Neural cell (in vitro differentiated cells): ENCODE data around the gene FEZF2. TPM values are rescaled to one million over a fixed set of nuclear protein-coding genes. Genes with fewer than 3 reads are reported as not detected.

ENCODE experiments used
- H2AFZ ChIP-seq: fragments of 200-600, 300-800 bp; sonication (generic), shearing (Covaris generic); 2 replicates; pipeline ENCODE4 v1.6.0; 2014; ENCODE audit warnings: low read depth, mild to moderate bottlenecking, antibody characterized with exemption, low read length, moderate library complexity
- H3F3A ChIP-seq: fragments of 200-600 bp; shearing (Covaris generic); 2 replicates; pipeline ENCODE4 v1.6.1; 2016; ENCODE audit warnings: mild to moderate bottlenecking, moderate library complexity, mixed read lengths, antibody characterized with exemption, low read length; ENCODE audit not compliant: insufficient read depth, poor library complexity, severe bottlenecking
- H3K27ac ChIP-seq: fragments of 200-600, 300-800 bp; sonication (generic), shearing (Covaris generic); 2 replicates; pipeline ENCODE4 v1.5.1; 2014; ENCODE audit warnings: mild to moderate bottlenecking, low read length, moderate library complexity
- H3K27me3 ChIP-seq: fragments of 300-800, 200-600 bp; sonication (generic), shearing (Covaris generic); 2 replicates; pipeline ENCODE4 v1.6.0; 2014; ENCODE audit warnings: mild to moderate bottlenecking, low read depth, low read length, moderate library complexity; ENCODE audit not compliant: insufficient read depth
- H3K36me3 ChIP-seq: fragments of 300-800, 200-600 bp; sonication (generic), shearing (Covaris generic); 2 replicates; pipeline ENCODE4 v1.5.1; 2014; ENCODE audit warnings: mild to moderate bottlenecking, antibody characterized with exemption, low read length, moderate library complexity; ENCODE audit not compliant: insufficient read depth
- H3K4me2 ChIP-seq: fragments of 300-800, 200-600 bp; sonication (generic), shearing (Covaris generic); 2 replicates; pipeline ENCODE4 v1.6.0; 2014; ENCODE audit warnings: mild to moderate bottlenecking, low read length
- H3K4me3 ChIP-seq: fragments of 300-800, 200-600 bp; sonication (generic), shearing (Covaris generic); 2 replicates; pipeline ENCODE4 v1.5.1; 2014; ENCODE audit warnings: mild to moderate bottlenecking, low read length, moderate library complexity
- H3K79me2 ChIP-seq: fragments of 200-600 bp; shearing (Covaris generic); replicated peaks from 2 replicates; pipeline ENCODE4 v1.6.0; 2014; ENCODE audit warnings: mild to moderate bottlenecking, low read length, moderate library complexity; ENCODE audit not compliant: insufficient read depth
- H3K9ac ChIP-seq: fragments of 300-800, 200-600 bp; sonication (generic), shearing (Covaris generic); 2 replicates; pipeline ENCODE4 v1.6.1; 2016; ENCODE audit warnings: mild to moderate bottlenecking, low read length, mixed read lengths
- H3K9me2 ChIP-seq: fragments of 200-600 bp; shearing (Covaris generic); 2 replicates; pipeline ENCODE4 v1.6.1; 2016; ENCODE audit warnings: mild to moderate bottlenecking, low read length, mixed read lengths; ENCODE audit not compliant: insufficient read depth
- H3K9me3 ChIP-seq: fragments of 200-600, 300-800 bp; sonication (generic), shearing (Covaris generic); 2 replicates; pipeline ENCODE4 v1.6.1; 2016; ENCODE audit warnings: mild to moderate bottlenecking, mixed run types, low read length, moderate library complexity, mixed read lengths
- H4K20me1 ChIP-seq: fragments of 200-600 bp; shearing (Covaris generic); 2 replicates; pipeline ENCODE4 v1.6.1; 2016; ENCODE audit warnings: mild to moderate bottlenecking, mixed run types; ENCODE audit not compliant: insufficient read depth
- EP300 ChIP-seq: fragments of 450-650 bp; conservative IDR thresholded peaks from 2 replicates; pipeline ENCODE4 v1.6.1; 2014; ENCODE audit warnings: antibody characterized with exemption, mild to moderate bottlenecking, moderate library complexity; ENCODE audit not compliant: poor library complexity, severe bottlenecking
- EZH2 ChIP-seq: fragments of 200-600, 300-800 bp; shearing (Covaris generic), sonication (generic); IDR thresholded peaks from 2 replicates; pipeline ENCODE4 v1.6.1; 2014; ENCODE audit warnings: antibody characterized with exemption, low read length, borderline replicate concordance, mild to moderate bottlenecking; ENCODE audit not compliant: insufficient read depth, poor library complexity, severe bottlenecking
- MXI1 ChIP-seq: fragments of 450-650 bp; conservative IDR thresholded peaks from 2 replicates; pipeline ENCODE4 v1.6.1; 2014; ENCODE audit warnings: antibody characterized with exemption, mild to moderate bottlenecking; ENCODE audit not compliant: poor library complexity, severe bottlenecking
- POLR2AphosphoS5 ChIP-seq: IDR thresholded peaks from 2 replicates; pipeline ENCODE4 v1.6.1; 2012
- RAD21 ChIP-seq: fragments of 450-650 bp; conservative IDR thresholded peaks from 2 replicates; pipeline ENCODE4 v1.6.1; 2014; ENCODE audit warnings: antibody characterized with exemption, mild to moderate bottlenecking, moderate library complexity
- SMC3 ChIP-seq: fragments of 450-650 bp; conservative IDR thresholded peaks from 2 replicates; pipeline ENCODE4 v1.6.1; 2014; ENCODE audit warnings: antibody characterized with exemption, mild to moderate bottlenecking, moderate library complexity; ENCODE audit not compliant: poor library complexity
- TAF1 ChIP-seq: IDR thresholded peaks from 2 replicates; pipeline ENCODE4 v1.6.1; 2012; ENCODE audit warnings: low read depth
- polyA plus RNA-seq: library from polyadenylated mRNA; depleted of rRNA; stranded (reverse); fragments of >200 nt; gene quantifications from 2 replicates; pipeline ENCODE4 v1.2.3, GENCODE V29; 2014
- TF ChIP-seq, protein P1 (sequence below): IDR thresholded peaks from 2 replicates; pipeline ENCODE4 v1.6.1; 2012; ENCODE audit warnings: borderline replicate concordance
- TF ChIP-seq, protein P2 (sequence below): fragments of 450-650 bp; IDR thresholded peaks from 2 replicates; pipeline ENCODE4 v1.5.1; 2014; ENCODE audit warnings: antibody characterized with exemption, mild to moderate bottlenecking, moderate library complexity; ENCODE audit not compliant: poor library complexity, severe bottlenecking

FEZF2 gene
- polyA plus RNA-seq, 1 donor from 2014 or later = 0.47 TPM

DNA sequence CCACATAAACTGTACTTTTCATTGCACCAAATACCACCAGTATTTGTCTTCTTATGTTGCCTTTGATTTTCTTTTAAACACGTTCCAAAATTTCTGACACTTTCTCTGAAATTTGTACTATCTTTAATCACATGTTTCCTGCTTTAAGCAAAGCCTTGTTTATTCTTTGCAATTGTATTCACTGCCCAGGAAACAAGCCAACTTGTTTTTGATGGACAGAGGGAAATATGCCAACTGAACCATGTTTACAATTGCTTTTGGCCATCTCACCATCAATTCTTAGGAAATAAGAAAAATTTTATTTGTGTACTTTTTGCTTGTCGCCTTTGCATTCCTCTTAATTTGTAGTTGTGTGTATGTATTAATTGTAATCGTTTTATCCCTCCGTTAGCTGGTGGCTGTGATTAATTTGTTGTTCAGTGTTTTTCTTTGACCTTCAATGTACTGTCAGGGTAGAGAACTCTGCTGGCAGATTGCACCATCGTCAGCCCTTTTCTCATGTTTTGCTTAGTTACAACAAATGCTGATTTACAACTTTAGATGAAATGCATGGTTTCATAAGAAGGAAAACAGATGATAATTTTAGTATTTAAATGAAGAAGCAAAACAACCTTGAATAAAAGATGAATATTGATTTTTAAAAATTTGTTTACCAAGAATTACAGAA, 19.4 kb upstream of the FEZF2 start:
- H3K9ac ChIP-seq = no peak overlapping the region
- H3K27ac ChIP-seq = no peak overlapping the region
- H3K4me3 ChIP-seq = no peak overlapping the region
- no peaks in the 10 kb centered on the region for H3K79me2 ChIP-seq
- H3K9me3 ChIP-seq = no peaks in the 10 kb centered on the region
- no peaks in the 10 kb centered on the region for H3K9me2 ChIP-seq
- no peak for TF ChIP-seq RAD21
- TF ChIP-seq, protein P1, sequence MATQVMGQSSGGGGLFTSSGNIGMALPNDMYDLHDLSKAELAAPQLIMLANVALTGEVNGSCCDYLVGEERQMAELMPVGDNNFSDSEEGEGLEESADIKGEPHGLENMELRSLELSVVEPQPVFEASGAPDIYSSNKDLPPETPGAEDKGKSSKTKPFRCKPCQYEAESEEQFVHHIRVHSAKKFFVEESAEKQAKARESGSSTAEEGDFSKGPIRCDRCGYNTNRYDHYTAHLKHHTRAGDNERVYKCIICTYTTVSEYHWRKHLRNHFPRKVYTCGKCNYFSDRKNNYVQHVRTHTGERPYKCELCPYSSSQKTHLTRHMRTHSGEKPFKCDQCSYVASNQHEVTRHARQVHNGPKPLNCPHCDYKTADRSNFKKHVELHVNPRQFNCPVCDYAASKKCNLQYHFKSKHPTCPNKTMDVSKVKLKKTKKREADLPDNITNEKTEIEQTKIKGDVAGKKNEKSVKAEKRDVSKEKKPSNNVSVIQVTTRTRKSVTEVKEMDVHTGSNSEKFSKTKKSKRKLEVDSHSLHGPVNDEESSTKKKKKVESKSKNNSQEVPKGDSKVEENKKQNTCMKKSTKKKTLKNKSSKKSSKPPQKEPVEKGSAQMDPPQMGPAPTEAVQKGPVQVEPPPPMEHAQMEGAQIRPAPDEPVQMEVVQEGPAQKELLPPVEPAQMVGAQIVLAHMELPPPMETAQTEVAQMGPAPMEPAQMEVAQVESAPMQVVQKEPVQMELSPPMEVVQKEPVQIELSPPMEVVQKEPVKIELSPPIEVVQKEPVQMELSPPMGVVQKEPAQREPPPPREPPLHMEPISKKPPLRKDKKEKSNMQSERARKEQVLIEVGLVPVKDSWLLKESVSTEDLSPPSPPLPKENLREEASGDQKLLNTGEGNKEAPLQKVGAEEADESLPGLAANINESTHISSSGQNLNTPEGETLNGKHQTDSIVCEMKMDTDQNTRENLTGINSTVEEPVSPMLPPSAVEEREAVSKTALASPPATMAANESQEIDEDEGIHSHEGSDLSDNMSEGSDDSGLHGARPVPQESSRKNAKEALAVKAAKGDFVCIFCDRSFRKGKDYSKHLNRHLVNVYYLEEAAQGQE = no peak
- TF ChIP-seq POLR2AphosphoS5 = no peak
- TF ChIP-seq MXI1 = no peak
- TF ChIP-seq, protein P2, sequence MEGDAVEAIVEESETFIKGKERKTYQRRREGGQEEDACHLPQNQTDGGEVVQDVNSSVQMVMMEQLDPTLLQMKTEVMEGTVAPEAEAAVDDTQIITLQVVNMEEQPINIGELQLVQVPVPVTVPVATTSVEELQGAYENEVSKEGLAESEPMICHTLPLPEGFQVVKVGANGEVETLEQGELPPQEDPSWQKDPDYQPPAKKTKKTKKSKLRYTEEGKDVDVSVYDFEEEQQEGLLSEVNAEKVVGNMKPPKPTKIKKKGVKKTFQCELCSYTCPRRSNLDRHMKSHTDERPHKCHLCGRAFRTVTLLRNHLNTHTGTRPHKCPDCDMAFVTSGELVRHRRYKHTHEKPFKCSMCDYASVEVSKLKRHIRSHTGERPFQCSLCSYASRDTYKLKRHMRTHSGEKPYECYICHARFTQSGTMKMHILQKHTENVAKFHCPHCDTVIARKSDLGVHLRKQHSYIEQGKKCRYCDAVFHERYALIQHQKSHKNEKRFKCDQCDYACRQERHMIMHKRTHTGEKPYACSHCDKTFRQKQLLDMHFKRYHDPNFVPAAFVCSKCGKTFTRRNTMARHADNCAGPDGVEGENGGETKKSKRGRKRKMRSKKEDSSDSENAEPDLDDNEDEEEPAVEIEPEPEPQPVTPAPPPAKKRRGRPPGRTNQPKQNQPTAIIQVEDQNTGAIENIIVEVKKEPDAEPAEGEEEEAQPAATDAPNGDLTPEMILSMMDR = no peak
- TF ChIP-seq SMC3 = no peak
- no peak for TF ChIP-seq EP300
- no peak for TF ChIP-seq EZH2
- no peak for TF ChIP-seq TAF1
- H4K20me1 ChIP-seq = no peaks in the 10 kb centered on the region
- H2AFZ ChIP-seq = no peak overlapping the region
- H3K36me3 ChIP-seq = no peaks in the 10 kb centered on the region
- H3K4me2 ChIP-seq = no peak overlapping the region
- H3K27me3 ChIP-seq = no peaks in the 10 kb centered on the region
- H3F3A ChIP-seq = no peaks in the 10 kb centered on the region

DNA sequence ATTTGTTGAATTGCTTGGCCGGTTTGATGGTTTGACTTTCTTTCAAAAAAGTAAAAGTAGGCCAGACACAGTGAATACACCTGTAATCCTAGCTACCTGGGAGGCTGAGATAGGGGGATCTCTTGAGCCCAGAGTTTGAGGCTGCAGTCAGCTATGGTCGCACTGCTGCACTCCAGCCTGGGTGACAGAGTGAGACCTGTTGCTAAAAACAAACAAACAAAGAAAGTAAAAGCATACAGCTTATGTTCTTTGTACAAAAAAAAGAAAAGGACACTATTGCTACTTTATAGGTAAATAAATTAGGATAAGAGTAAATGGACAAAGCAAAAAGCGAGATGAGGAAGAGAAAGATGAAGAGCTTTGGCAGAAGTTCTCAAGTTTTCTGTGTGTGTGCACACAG, 13.9 kb upstream of the FEZF2 start:
- Histone ChIP-seq H3K9me3 (no peaks in the 10 kb centered on the region), H3K27ac (no peak overlapping the region), H2AFZ (no peak overlapping the region), H3F3A (no peaks in the 10 kb centered on the region), H3K79me2 (no peaks in the 10 kb centered on the region), H3K36me3 (no peaks in the 10 kb centered on the region), H3K9ac (no peak overlapping the region), H4K20me1 (no peaks in the 10 kb centered on the region), H3K4me2 (no peak overlapping the region), H3K27me3 (peaks cover 5% of the 10 kb centered on the region), H3K9me2 (no peaks in the 10 kb centered on the region), H3K4me3 (no peak overlapping the region)
- TF ChIP-seq TAF1 (no peak), MXI1 (no peak), RAD21 (no peak), POLR2AphosphoS5 (no peak), EZH2 (no peak), SMC3 (no peak), EP300 (no peak)
- TF ChIP-seq, protein P2 = no peak
- TF ChIP-seq, protein P1 = no peak
